Uterus (tissue), 2 donors: ENCODE measurements around the gene LENG8.

Experiments used
- CTCF ChIP-seq, 4 experiments: fragments of 200-600 bp in 2 of 4; fragments of 450-650 bp in 2 of 4; sonication (generic) in 2 of 4; IDR thresholded peaks; one replicate each; pipeline ENCODE4 v1.5.1; 2016 to 2019; ENCODE audit warnings: antibody characterized with exemption in 4 of 4, mild to moderate bottlenecking in 2 of 4, moderate library complexity in 1 of 4
- POLR2A ChIP-seq, 2 donors: fragments of 450-650 bp; IDR thresholded peaks; one replicate each; pipeline ENCODE4 v1.6.1; 2016; ENCODE audit warnings: antibody characterized with exemption in 2 of 2, mild to moderate bottlenecking in 1 of 2, moderate library complexity in 1 of 2

GRCh38 chr19:54434873-54435214, 14.2 kb upstream of the LENG8 start:
- TF ChIP-seq POLR2A (IDR thresholded peaks at IDR 0.05): no peak
- no peak for TF ChIP-seq CTCF (IDR thresholded peaks at IDR 0.05)
